Amniotic stem cell (primary cell): Measurements from ENCODE around the gene PKNOX2.

ENCODE experiments used
- DNase-seq: peaks from one replicate; lab custom pipeline; 2025; lab: John Stamatoyannopoulos, UW

Gene PKNOX2

DNA sequence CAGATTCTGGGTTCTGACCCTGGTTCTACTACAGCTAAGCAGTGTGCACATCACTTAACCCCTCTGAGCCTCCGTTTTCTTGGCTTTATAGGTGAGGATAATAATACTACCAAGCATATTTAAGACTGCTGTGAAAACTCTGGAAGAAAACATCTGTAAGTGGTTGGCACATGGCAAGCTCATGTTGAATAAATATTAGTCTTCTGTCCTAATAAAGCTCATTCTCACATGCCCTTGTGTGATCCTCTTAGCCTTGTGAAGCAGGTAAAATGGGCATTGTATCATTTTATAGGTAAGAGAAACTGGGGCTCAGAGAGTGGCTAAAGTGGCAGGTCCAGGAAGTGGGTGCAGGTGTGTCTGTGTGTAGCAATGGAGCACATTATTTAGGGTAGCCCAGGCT, 8.5 kb downstream of the PKNOX2 start:
- DNase-seq: no peak

GRCh38 chr11:125173556-125173955, 9.0 kb downstream of the PKNOX2 start:
- DNase-seq: no peak

GRCh38 chr11:125174057-125174456, 9.5 kb downstream of the PKNOX2 start:
- no peak for DNase-seq

GRCh38 chr11:125174686-125175085, 10.1 kb downstream of the PKNOX2 start:
- no peak for DNase-seq

GRCh38 chr11:125175166-125175565, 10.6 kb downstream of the PKNOX2 start:
- no peak for DNase-seq

GRCh38 chr11:125175896-125176575, 11.5 kb downstream of the PKNOX2 start:
- DNase-seq: no peak

GRCh38 chr11:125176866-125177265, 12.3 kb downstream of the PKNOX2 start:
- DNase-seq: no peak

- DNase-seq: no peak
Measured at GRCh38 chr11:125177543-125177942, 13.0 kb downstream of the PKNOX2 start.

- no peak for DNase-seq
Measured at GRCh38 chr11:125179346-125179745, 14.8 kb downstream of the PKNOX2 start.

DNA sequence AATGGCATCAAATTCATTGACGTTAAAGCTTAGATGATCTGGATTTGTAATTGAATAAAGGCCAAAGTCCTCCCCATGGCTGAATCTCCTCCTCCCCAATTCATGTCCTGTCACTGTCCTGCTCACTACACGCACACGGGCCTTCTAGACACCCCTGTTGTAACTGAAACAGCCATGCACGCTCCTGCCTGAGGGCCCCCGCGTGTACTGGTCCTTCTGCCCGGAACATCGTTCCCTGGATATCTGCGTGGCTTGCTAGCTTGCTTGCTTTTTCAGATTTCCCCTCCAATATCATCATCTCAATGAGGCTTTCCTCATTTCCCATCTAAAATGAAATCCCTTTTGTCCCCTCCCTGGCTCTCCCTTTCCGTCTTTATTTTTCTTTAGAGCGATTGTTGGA, 15.3 kb downstream of the PKNOX2 start:
- no peak for DNase-seq

DNA sequence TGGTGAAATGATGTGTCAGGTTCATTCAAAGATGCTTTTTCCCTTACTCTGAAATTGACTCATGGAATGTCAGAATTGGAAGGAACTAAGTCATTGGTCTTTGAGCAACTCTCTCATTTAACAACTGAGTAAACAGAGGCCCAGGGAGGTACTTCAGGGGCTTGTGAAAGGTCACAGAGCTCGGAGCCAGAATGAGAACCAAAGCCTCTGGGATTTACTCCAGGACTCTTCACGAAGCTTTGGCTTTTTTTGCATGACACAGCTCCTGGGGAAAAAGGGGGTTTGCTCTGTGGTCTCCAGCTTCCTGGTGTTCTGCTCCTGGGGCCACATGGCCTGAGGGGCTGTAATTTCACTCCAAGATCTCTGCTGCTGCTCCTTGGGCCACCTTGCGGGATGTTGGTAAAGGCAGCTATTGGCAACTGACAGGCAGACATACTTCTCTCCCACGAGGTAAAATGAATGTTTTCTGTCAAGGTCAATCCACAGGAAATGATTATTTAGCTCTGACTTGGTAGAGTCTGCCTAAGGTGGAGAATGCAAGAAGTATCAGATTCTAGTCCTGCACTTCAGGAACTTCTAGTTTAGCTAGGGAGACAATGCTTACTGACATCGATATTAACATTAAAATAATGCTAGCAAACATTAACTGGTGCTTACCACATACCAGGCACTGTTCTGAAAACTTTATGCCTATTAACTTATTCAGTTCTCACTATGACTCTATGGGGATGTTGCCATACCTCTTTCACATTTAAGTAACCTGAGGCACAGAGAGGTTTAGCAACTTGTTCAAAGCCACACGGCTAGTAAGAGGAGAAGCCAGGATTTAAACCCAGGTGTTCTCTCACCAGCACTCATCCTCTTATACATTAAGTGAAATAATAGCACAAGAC, 16.1 kb downstream of the PKNOX2 start:
- DNase-seq: no peak

GRCh38 chr11:125182573-125182972, 18.0 kb downstream of the PKNOX2 start:
- DNase-seq: no peak

- DNase-seq: no peak
Measured at GRCh38 chr11:125183641-125184040, 19.1 kb downstream of the PKNOX2 start.

GRCh38 chr11:125188021-125188420, 23.5 kb downstream of the PKNOX2 start:
- DNase-seq: no peak

- no peak for DNase-seq
Measured at GRCh38 chr11:125190566-125190965, 26.0 kb downstream of the PKNOX2 start.

- DNase-seq: no peak
Measured at GRCh38 chr11:125192183-125192582, 27.6 kb downstream of the PKNOX2 start.

- no peak for DNase-seq
Measured at GRCh38 chr11:125192717-125193415, 28.3 kb downstream of the PKNOX2 start.

- no peak for DNase-seq
Measured at GRCh38 chr11:125193416-125193726, 28.8 kb downstream of the PKNOX2 start.

DNA sequence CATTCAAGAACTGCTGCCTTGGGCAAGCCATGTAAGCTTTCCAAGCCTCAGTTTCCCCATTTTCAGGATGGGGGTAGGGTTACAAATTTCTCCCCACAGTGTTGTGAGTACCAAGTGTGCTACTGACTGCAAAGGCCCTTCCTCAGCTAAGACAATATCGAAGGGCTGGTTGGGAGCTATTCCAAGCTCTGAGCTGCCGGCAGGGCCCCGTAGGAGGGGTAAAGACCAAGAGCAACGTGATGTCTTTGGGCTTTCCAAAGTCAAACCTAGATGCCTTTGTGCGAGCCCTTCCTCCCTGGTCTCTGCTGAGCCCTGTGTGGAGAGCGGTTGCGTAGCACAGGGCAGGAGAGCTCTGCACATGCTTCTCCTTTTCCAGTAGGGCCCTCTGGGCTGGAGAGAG, 29.3 kb downstream of the PKNOX2 start:
- no peak for DNase-seq

DNA sequence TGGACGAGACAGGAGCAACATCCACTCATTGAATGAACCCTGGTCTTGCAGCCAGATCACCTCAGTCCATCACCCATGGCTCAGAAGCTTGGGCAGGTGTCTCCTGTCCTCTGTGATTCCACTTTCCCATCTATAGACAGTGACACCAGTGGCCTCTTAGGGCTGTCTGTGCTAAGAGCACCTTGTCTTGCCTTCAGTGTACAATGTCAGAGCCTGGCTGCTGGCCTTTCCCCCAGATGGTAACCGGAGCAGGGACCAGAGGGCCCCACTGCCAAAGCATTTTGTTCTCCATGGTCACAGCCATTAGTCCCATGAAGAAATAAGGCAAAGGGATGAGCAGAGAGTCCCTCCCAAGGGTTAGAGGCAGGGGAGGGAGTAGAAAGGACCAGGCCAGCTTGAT, 35.4 kb downstream of the PKNOX2 start:
- DNase-seq: no peak

DNA sequence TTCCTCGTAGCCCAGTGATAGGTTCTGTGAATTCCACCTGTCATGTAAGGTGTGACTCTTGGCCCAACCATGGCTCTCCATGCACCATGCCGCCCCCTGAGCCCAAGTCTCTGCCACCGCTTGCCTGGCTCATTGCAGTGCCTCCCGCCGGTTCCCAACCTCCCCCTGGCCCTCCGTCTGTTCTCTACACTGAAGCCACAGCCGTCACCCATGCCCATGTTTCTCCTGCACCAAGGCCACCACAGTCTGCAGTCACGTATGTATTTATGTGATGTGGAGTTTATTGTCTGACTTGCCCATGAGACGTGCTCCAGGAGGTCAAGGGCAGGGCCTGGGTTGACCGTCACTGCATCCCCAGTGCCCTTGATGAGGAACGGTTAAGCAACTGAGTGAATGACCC, 35.9 kb downstream of the PKNOX2 start:
- no peak for DNase-seq

GRCh38 chr11:125201525-125202141, 37.1 kb downstream of the PKNOX2 start:
- no peak for DNase-seq
